NT2/D1 (cell line): ENCODE data around the gene ATXN1.
"Not testable (repeated sequence)": the region's sequence is repeated elsewhere in the genome, so short reads cannot be mapped to it uniquely, and the experiment has no call there.

Experiments
- YY1 ChIP-seq: IDR thresholded peaks from 2 replicates; pipeline ENCODE4 v1.6.1; 2011; ENCODE audit not compliant: insufficient read length, insufficient read depth
- ZNF274 ChIP-seq: IDR thresholded peaks from 2 replicates; pipeline ENCODE4 v1.6.1; 2011; ENCODE audit warnings: mild to moderate bottlenecking, low read depth, low read length

- TF ChIP-seq YY1, ZNF274: not testable (repeated sequence)
Observed at GRCh38 chr6:16614143-16614542, 147.1 kb downstream of the ATXN1 start.
